A673 (cell line): ENCODE results near the gene ZC3H12C. TPM values are rescaled to one million over a fixed set of nuclear protein-coding genes. Genes with fewer than 3 reads are reported as not detected.
A peak's percentile ranks its signal among the peaks of the same experiment; 100 is the strongest.

Experiments
- BruUV-seq: library from RNA; stranded (reverse); fragments of 400-500 nt; replicated peaks from 2 replicates; lab custom pipeline; 2021; lab: Mats Ljungman, UMichigan
- CTCF ChIA-PET: fragments of 300-600 bp; sonication (Branson Sonifier 250); formaldehyde crosslinking; loops from one replicate; lab custom pipeline; 2022; ENCODE audit warnings: antibody characterized with exemption; lab: Charles Lee
- POLR2A ChIA-PET: fragments of 300-600 bp; sonication (Branson Sonifier 250); formaldehyde crosslinking; loops from one replicate; lab custom pipeline; 2022; ENCODE audit warnings: antibody characterized with exemption; ENCODE audit not compliant: low non-redundant PET; lab: Charles Lee
- DNase-seq: peaks from one replicate; pipeline ENCODE4 v3.0.0-alpha.2; 2015; ENCODE audit warnings: low spot score
- H3K27ac ChIP-seq: fragments of 200-600 bp; sonication (generic); 2 replicates; pipeline ENCODE4 v1.5.1; 2016; ENCODE audit warnings: mixed run types, low read depth, mild to moderate bottlenecking, mixed read lengths, antibody characterized with exemption, low read length; ENCODE audit not compliant: poor library complexity, severe bottlenecking
- H3K27me3 ChIP-seq: fragments of 200-600 bp; sonication (generic); replicated peaks from 2 replicates; pipeline ENCODE4 v1.6.1; 2017; ENCODE audit warnings: mixed run types, low read depth, mild to moderate bottlenecking, mixed read lengths, antibody characterized with exemption, low read length; ENCODE audit not compliant: insufficient read depth, poor library complexity
- H3K36me3 ChIP-seq: fragments of 200-600 bp; sonication (generic); 2 replicates; pipeline ENCODE4 v1.6.1; 2016; ENCODE audit warnings: mixed run types, mild to moderate bottlenecking, mixed read lengths, antibody characterized with exemption, low read length; ENCODE audit not compliant: insufficient read depth, poor library complexity, severe bottlenecking
- H3K4me1 ChIP-seq: fragments of 200-600 bp; sonication (generic); 2 replicates; pipeline ENCODE4 v1.6.1; 2017; ENCODE audit warnings: mixed run types, mild to moderate bottlenecking, mixed read lengths, antibody characterized with exemption, low read length; ENCODE audit not compliant: insufficient read depth, poor library complexity, severe bottlenecking
- H3K4me3 ChIP-seq: fragments of 200-600 bp; sonication (generic); 2 replicates; pipeline ENCODE4 v1.5.1; 2016; ENCODE audit warnings: low read depth, mixed run types, mild to moderate bottlenecking, mixed read lengths, low read length; ENCODE audit not compliant: poor library complexity, severe bottlenecking
- H3K9me3 ChIP-seq: fragments of 200-600 bp; sonication (generic); 2 replicates; pipeline ENCODE4 v1.6.1; 2016; ENCODE audit warnings: mixed run types, low read depth, mild to moderate bottlenecking, mixed read lengths, antibody characterized with exemption, low read length; ENCODE audit not compliant: poor library complexity, severe bottlenecking
- EZH2 ChIP-seq: fragments of 200-600 bp; sonication (generic); IDR thresholded peaks from 2 replicates; pipeline ENCODE4 v1.6.1; 2017; ENCODE audit warnings: borderline replicate concordance, low read depth, mild to moderate bottlenecking, mixed read lengths, antibody characterized with exemption, low read length; ENCODE audit not compliant: poor library complexity, severe bottlenecking
- intact Hi-C: fragments of 100-400 bp; cut with micrococcal nuclease; formaldehyde crosslinking; loops from one replicate; pipeline ENCODE4 v1.10.0; 2022; ENCODE audit not compliant: unreplicated experiment
- total RNA-seq: library from RNA; stranded (reverse); gene quantifications from 2 replicates; pipeline ENCODE4 v1.2.3, GENCODE V29; 2021
- TF ChIP-seq, protein P1 (sequence below): fragments of 300-800, 200-600 bp; sonication (generic); conservative IDR thresholded peaks from 2 replicates; pipeline ENCODE4 v1.5.1; 2017; ENCODE audit warnings: low read depth, mild to moderate bottlenecking, antibody characterized with exemption, low read length, moderate library complexity, mixed read lengths

The ZC3H12C gene
- total RNA-seq, 1 experiment from 2014 or later, result 21.7 TPM

DNA sequence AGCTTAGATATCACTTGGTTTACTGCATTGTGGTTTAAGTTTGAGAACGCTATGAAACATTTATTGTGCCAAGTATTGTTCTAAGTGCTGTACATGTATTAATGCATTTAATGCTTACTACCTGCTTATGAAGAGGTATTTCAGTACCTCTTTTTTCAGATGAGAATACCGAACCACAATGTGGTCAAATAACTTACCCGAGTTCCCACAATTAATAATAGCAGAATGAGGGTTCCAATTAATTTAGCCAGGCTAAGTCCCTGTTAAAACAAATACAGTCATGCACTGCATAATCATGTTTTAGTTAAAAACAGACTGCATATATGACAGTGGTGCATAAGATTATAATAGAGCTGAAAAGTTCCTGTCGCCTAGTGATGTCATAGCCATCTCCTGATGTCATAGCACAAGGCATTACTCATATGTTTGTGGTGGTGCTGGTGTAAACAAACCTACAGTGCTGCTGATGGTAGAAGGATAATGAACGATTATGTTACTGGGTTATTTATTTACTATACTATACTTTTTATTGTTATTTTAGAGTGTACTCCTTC lies 4.3 kb downstream of the ZC3H12C start:
- H3K36me3 ChIP-seq, result peaks cover 8% of the 10 kb centered on the region
- ChIA-PET POLR2A (interaction anchor here (0.6 kb wide), 1 partner anchor 20 kb away, joined by 3 read pairs; no protein-coding TSS in a partner anchor), CTCF (no interaction called here)
- no peak for DNase-seq
- BruUV-seq, result no TSS peak
- intact Hi-C loops, result loop anchor here (2.0 to 10.0 kb wide), 2 partner anchors 151 to 257 kb away; no protein-coding TSS in a partner anchor
- H3K4me3 ChIP-seq, result no peak overlapping the region
- peaks cover 59% of the 10 kb centered on the region for H3K4me1 ChIP-seq
- no peaks in the 10 kb centered on the region for H3K27me3 ChIP-seq
- no peak overlapping the region for H3K27ac ChIP-seq
- peaks cover 6% of the 10 kb centered on the region for H3K9me3 ChIP-seq
- no peak for TF ChIP-seq EZH2
- TF ChIP-seq, protein P1, sequence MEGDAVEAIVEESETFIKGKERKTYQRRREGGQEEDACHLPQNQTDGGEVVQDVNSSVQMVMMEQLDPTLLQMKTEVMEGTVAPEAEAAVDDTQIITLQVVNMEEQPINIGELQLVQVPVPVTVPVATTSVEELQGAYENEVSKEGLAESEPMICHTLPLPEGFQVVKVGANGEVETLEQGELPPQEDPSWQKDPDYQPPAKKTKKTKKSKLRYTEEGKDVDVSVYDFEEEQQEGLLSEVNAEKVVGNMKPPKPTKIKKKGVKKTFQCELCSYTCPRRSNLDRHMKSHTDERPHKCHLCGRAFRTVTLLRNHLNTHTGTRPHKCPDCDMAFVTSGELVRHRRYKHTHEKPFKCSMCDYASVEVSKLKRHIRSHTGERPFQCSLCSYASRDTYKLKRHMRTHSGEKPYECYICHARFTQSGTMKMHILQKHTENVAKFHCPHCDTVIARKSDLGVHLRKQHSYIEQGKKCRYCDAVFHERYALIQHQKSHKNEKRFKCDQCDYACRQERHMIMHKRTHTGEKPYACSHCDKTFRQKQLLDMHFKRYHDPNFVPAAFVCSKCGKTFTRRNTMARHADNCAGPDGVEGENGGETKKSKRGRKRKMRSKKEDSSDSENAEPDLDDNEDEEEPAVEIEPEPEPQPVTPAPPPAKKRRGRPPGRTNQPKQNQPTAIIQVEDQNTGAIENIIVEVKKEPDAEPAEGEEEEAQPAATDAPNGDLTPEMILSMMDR, result no peak

DNA sequence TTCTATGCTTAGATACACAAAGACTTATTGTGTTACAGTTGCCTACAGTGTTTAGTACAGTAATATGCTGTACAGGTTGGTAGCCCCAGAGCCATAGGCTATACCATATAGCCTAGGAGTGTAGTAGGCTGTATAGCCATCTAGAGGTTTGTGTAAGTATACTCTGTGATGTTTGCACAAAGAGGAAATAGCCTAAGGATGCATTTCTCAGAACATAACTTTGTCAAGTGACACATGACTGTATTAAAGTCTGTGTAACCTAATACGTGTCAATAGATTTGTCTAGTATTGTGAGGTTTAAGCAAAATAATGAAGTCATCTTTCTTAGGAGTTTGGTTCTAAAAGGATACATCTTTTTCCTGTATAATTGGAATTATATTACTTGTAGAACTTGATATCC lies 5.5 kb downstream of the ZC3H12C start:
- H3K27ac ChIP-seq, result peak overlapping the region; percentile 18
- CTCF ChIA-PET, result no interaction called here
- H3K36me3 ChIP-seq, result peaks cover 12% of the 10 kb centered on the region
- no peaks in the 10 kb centered on the region for H3K27me3 ChIP-seq
- TF ChIP-seq, protein P1, result peak; percentile 39; the same call in 1 of the 2 replicates
- TF ChIP-seq EZH2, result no peak
- intact Hi-C loops, result loop anchor here (2.0 to 10.0 kb wide), 2 partner anchors 152 to 256 kb away; no protein-coding TSS in a partner anchor
- H3K4me1 ChIP-seq, result peaks cover 59% of the 10 kb centered on the region
- POLR2A ChIA-PET, result no interaction called here
- peaks cover 6% of the 10 kb centered on the region for H3K9me3 ChIP-seq
- DNase-seq, result peak; percentile 60
- no peak overlapping the region for H3K4me3 ChIP-seq
- no TSS peak for BruUV-seq

DNA sequence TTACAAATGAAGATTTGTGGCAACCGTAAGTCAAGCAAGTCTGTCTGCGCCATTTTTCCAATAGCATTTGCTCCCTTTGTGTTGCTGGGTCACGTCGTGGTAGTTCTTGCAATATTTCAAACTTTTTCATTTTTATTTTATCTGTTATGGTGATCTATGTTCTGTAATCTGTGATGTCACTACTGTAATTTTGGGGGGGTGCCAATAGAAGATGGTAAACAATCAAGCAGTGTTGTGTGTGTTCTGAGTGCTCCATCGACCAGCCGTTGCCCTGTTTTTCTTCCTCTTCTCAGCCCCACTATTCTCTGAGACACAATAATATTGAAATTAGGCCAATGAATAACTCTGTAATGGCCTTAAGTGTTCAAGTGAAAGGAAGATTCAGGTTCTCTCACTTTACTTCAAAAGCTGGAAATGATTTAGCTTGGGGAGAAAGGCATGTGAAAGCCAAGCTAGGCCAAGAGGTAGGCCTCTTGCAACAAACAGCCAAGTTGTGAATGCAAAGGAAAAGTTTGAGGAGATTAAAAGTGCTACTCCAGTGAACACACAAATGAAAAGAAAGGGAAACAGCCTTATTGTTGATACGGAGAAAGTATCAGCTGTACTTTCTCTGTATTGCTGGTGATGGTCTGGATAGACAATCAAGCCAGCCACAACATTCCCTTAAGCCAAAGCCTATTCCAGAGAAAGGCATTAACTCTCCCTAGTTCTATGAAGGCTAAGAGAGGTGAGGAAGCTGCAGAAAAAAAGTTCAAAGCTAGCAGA lies 7.5 kb downstream of the ZC3H12C start:
- peaks cover 12% of the 10 kb centered on the region for H3K36me3 ChIP-seq
- ChIA-PET CTCF (interaction anchor here (0.6 kb wide), 1 partner anchor 1135 kb away, joined by 7 read pairs; no protein-coding TSS in a partner anchor), POLR2A (interaction anchor here (0.7 kb wide), 1 partner anchor 160 kb away, joined by 3 read pairs; no protein-coding TSS in a partner anchor)
- no TSS peak for BruUV-seq
- H3K27me3 ChIP-seq, result no peaks in the 10 kb centered on the region
- peak overlapping the region; percentile 43 for H3K27ac ChIP-seq
- intact Hi-C loops, result no loop called here
- peaks cover 46% of the 10 kb centered on the region for H3K4me1 ChIP-seq
- TF ChIP-seq, protein P1, result no peak
- no peak for TF ChIP-seq EZH2
- DNase-seq, result no peak
- H3K9me3 ChIP-seq, result peaks cover 6% of the 10 kb centered on the region
- H3K4me3 ChIP-seq, result no peak overlapping the region
